Stimulated activated CD4-positive, alpha-beta T cell treated with anti-CD3 and anti-CD28 coated beads, Interleukin-1b, Interleukin-23, amount 100 ng/mL, for 4 hours (primary cell): ENCODE data around the gene ZFHX3.

Experiments used
- DNase-seq, 2 donors: peaks; one replicate each; pipeline ENCODE4 v3.0.0-alpha.2; 2020; ENCODE audit warnings: low read depth in 2 of 2

ZFHX3 gene

GRCh38 chr16:72878301-72879269 lies 169.3 kb downstream of the ZFHX3 start:
- DNase-seq, result no peak

- DNase-seq, result no peak
These were observed 170.4 kb downstream of the ZFHX3 start for GRCh38 chr16:72877374-72878028.

- no peak for DNase-seq
These were observed 171.0 kb downstream of the ZFHX3 start for GRCh38 chr16:72876981-72877373.

DNA sequence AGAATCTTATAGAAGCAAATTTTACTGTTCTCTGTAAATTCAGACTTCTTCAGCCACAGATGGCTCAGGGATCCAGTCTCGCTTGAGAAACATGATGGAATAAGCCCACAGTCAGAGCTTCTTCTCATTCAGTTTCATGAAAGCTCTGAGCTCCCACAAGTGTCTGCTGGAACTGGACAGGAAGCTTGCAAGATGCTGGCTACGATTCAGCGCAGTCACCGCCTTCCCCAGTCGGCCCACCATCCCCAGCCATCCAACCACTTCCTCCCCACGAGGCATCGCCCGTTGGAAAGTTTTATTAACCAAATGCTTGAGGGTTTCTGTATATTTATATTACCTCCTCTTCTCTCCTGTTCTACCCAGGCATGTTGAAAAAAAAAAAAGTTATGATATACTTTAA lies 171.7 kb downstream of the ZFHX3 start:
- DNase-seq, result no peak

DNA sequence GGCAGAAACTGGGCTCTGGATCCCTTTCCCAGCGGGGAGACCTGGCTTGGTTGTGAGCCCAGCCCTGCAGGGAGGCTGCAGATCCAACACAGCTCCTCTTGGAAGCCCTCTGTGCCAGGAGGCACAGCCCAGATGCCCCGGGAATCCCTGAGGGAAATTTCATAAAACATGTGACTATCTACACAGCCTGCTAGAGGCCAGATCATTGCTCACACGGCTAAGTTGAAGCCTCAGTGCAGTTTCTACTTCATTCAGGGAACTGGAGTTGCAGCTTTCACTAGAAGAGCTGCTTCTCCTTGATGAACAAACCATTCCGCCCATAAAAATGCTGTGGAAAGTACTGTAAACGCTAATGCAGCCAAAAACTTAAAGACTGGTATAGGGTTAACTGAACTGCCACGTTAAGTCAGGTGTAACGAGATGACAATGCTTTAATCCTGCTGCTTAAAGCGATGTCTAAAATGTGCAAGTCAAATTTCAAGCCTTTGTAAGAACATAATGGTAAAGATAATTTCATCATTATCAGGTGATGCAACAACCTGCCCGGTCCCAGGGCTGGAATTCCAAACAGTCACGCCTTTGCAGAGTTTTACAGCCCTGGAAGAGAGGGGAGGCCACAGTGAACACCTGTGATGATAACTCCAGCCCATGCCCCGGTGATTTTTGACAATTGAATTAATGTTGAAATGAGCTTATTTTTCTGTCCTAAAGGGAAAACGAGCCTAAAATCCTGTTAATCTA lies 172.5 kb downstream of the ZFHX3 start:
- DNase-seq, result no peak

DNA sequence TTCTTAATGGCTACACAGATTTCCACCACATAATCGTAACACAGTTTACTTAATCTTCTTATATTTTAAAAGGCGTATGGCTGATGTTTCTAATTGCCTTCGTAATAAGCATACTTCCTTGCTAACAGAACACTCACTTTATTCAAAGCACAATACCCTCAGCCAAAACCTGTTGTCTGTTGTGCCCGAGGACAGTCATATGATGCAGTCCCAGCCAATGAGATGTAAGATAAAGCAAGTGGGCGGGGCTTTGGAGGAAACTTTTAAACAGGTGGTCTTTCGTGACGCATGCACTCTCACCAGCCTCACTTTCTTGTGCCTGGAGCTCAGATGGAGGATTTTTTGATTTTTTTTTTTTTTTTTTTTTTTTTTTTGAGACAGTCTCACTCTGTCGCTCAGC lies 174.1 kb downstream of the ZFHX3 start:
- DNase-seq, result no peak

GRCh38 chr16:72873044-72873443 lies 174.9 kb downstream of the ZFHX3 start:
- DNase-seq, result no peak

- no peak for DNase-seq
These were observed 182.1 kb downstream of the ZFHX3 start for GRCh38 chr16:72865835-72866234.

DNA sequence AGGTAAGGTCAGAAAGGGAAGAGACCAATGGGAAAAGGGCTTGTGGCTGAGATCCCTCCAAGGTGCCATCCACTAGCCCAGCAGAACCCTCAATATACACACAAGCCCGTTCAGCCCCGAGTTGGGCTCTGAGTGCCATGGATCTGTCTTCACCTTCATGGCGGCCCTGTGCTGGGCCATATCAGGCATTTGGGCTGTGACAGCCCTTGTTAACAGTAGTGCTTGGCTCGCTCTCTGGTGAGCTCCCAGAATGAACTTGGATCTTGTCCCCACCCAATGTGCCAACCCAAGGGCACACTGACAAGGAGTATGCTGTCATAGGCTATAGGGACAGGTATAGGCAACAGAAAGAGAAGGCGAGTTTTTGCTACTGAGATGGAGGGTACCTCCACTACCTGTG lies 182.7 kb downstream of the ZFHX3 start:
- DNase-seq, result no peak

DNA sequence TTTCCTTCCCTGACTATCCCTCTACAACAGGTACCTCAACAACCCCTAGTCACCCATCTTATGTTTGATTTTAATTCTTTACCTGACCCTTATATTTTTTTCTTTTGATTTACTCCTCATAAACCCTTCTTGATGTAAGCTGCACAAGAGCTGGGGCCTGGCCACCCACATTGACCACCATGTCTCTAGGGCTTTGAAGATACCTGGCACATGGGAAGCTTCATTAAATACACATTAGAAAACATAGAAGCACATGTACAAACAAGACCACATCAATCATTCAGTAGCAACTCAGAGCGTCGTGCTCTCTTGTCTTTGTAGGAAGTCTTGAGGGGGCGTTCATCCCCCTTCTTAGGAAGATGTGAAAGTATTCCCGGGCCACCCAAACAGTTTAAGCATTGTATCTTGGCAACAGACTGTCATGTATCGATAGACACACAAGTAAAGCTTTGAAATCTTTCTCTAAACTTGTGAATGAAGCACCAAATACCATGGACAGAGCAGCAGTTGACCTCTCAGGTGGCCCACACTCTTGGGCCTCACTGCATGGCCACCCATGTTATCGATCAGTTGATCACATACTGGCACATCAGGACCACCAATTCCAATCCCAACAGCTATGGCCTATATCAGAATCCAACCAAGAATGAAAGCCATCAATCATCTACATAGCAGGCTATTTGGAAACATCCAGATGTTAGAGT lies 183.6 kb downstream of the ZFHX3 start:
- no peak for DNase-seq

- no peak for DNase-seq
These were observed 185.8 kb downstream of the ZFHX3 start for GRCh38 chr16:72862090-72862489.

GRCh38 chr16:72860726-72861562 lies 187.0 kb downstream of the ZFHX3 start:
- no peak for DNase-seq

- DNase-seq, result no peak
These were observed 188.3 kb downstream of the ZFHX3 start for GRCh38 chr16:72859581-72859980.

GRCh38 chr16:72858665-72859493 lies 189.0 kb downstream of the ZFHX3 start:
- DNase-seq, result no peak

- no peak for DNase-seq
These were observed 189.9 kb downstream of the ZFHX3 start for GRCh38 chr16:72857834-72858664.

DNA sequence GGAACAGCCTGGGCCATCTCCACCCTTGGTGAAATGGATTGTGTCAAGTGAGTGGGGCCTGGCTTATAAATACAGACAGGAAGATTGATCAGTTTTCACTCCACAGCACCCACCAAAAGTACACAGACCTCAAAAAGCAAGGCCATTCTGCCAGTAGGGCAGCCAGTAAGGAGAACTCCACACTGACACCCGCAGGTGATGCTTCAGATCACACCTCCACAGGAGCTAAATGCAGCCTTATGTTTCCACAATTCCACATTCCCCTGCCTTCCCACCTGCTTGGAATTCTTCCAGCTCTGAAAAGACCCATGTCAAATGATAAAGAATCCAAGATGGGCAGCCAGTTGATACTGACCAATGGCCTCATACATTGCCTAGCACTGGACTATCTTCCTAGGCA lies 191.1 kb downstream of the ZFHX3 start:
- no peak for DNase-seq

GRCh38 chr16:72854267-72854959 lies 193.5 kb downstream of the ZFHX3 start:
- no peak for DNase-seq

DNA sequence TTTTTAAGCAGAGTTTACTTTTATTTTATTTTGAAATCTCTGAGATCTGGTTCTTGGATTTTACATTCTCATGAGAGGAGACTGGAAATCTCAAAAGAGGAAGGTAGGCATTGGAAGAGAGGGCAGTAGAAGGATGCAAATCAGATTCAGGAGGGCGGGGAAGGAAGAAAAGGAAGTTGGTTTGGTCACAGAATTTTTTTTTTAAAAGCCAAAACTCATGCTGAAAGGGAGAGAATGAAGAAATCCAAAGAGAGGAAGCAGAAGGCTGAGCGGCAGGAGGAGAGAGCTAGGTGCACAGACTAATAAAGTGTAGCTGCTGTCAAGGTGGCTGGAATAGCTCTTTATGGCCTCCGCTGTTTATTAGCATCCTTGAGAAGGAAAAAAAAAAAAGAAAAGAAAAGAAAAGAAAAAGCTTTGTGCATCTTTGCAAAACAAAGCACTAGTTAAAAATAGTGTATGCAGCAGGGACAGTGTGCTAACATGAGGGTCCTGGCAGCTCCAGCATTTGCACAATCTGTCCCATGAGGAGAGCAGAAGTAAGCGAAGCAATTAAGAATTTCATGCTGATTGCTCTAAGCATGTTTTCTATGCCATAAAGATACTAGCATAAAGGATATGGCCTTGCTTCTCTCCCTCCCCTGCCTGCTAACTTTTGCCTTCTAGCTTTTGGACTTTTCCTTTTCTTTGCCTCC lies 194.2 kb downstream of the ZFHX3 start:
- no peak for DNase-seq
